Stimulated activated CD4-positive, alpha-beta T cell treated with anti-CD3 and anti-CD28 coated beads, TNF-alpha, amount 100 ng/mL, for 24 hours (primary cell): ENCODE measurements around the gene AOX1.
"Not testable (repeated sequence)": the region's sequence is repeated elsewhere in the genome, so short reads cannot be mapped to it uniquely, and the experiment has no call there.

Experiments used
- DNase-seq, 3 experiments: peaks; one replicate each; pipeline ENCODE4 v3.0.0-alpha.2; 2020; ENCODE audit warnings: low read depth in 3 of 3

Gene AOX1

GRCh38 chr2:200665626-200666453, 80.0 kb downstream of the AOX1 start:
- DNase-seq: no peak

- DNase-seq: no peak
Measured at GRCh38 chr2:200667413-200667812, 81.6 kb downstream of the AOX1 start.

GRCh38 chr2:200668478-200668877, 82.7 kb downstream of the AOX1 start:
- no peak for DNase-seq

- DNase-seq: no peak
Measured at GRCh38 chr2:200669308-200669707, 83.5 kb downstream of the AOX1 start.

GRCh38 chr2:200670313-200670712, 84.5 kb downstream of the AOX1 start:
- DNase-seq: no peak

GRCh38 chr2:200670751-200671150, 84.9 kb downstream of the AOX1 start:
- no peak for DNase-seq

- no peak for DNase-seq
Measured at GRCh38 chr2:200673191-200673590, 87.4 kb downstream of the AOX1 start.

GRCh38 chr2:200674837-200675236, 89.0 kb downstream of the AOX1 start:
- DNase-seq: no peak

GRCh38 chr2:200677171-200677570, 91.4 kb downstream of the AOX1 start:
- no peak for DNase-seq

GRCh38 chr2:200677721-200678532, 92.1 kb downstream of the AOX1 start:
- DNase-seq: no peak

- no peak for DNase-seq
Measured at GRCh38 chr2:200679127-200679526, 93.3 kb downstream of the AOX1 start.

- no peak for DNase-seq
Measured at GRCh38 chr2:200679535-200679934, 93.7 kb downstream of the AOX1 start.

- no peak for DNase-seq
Measured at GRCh38 chr2:200681697-200682096, 95.9 kb downstream of the AOX1 start.

GRCh38 chr2:200682407-200682806, 96.6 kb downstream of the AOX1 start:
- DNase-seq: not testable (repeated sequence)

- no peak for DNase-seq
Measured at GRCh38 chr2:200687922-200688920, 102.4 kb downstream of the AOX1 start.

GRCh38 chr2:200689115-200689514, 103.3 kb downstream of the AOX1 start:
- DNase-seq: no peak

GRCh38 chr2:200693836-200694470, 108.1 kb downstream of the AOX1 start:
- no peak for DNase-seq

- DNase-seq: no peak
Measured at GRCh38 chr2:200695191-200695590, 109.4 kb downstream of the AOX1 start.

GRCh38 chr2:200695601-200696000, 109.8 kb downstream of the AOX1 start:
- no peak for DNase-seq

- DNase-seq: no peak
Measured at GRCh38 chr2:200698217-200698616, 112.4 kb downstream of the AOX1 start.

GRCh38 chr2:200699310-200699709, 113.5 kb downstream of the AOX1 start:
- no peak for DNase-seq
